Measurements from ENCODE around the gene GID8.

- no peak for TF ChIP-seq CTCF (IDR thresholded peaks at IDR 0.05; ENCODE audit: poor library complexity, severe bottlenecking)
- TF ChIP-seq MXI1 (conservative IDR thresholded peaks at IDR 0.05; ENCODE audit: poor library complexity, severe bottlenecking) = no peak
- TF ChIP-seq EP300 (conservative IDR thresholded peaks at IDR 0.05; ENCODE audit: poor library complexity, severe bottlenecking) = no peak
- no peak for TF ChIP-seq EZH2 (IDR thresholded peaks at IDR 0.05; ENCODE audit: borderline replicate concordance, insufficient read depth, low read length, poor library complexity, severe bottlenecking)
- TF ChIP-seq POLR2AphosphoS5 (IDR thresholded peaks at IDR 0.05) = no peak
- no peak for TF ChIP-seq RAD21 (conservative IDR thresholded peaks at IDR 0.05)
- TF ChIP-seq, protein P1, sequence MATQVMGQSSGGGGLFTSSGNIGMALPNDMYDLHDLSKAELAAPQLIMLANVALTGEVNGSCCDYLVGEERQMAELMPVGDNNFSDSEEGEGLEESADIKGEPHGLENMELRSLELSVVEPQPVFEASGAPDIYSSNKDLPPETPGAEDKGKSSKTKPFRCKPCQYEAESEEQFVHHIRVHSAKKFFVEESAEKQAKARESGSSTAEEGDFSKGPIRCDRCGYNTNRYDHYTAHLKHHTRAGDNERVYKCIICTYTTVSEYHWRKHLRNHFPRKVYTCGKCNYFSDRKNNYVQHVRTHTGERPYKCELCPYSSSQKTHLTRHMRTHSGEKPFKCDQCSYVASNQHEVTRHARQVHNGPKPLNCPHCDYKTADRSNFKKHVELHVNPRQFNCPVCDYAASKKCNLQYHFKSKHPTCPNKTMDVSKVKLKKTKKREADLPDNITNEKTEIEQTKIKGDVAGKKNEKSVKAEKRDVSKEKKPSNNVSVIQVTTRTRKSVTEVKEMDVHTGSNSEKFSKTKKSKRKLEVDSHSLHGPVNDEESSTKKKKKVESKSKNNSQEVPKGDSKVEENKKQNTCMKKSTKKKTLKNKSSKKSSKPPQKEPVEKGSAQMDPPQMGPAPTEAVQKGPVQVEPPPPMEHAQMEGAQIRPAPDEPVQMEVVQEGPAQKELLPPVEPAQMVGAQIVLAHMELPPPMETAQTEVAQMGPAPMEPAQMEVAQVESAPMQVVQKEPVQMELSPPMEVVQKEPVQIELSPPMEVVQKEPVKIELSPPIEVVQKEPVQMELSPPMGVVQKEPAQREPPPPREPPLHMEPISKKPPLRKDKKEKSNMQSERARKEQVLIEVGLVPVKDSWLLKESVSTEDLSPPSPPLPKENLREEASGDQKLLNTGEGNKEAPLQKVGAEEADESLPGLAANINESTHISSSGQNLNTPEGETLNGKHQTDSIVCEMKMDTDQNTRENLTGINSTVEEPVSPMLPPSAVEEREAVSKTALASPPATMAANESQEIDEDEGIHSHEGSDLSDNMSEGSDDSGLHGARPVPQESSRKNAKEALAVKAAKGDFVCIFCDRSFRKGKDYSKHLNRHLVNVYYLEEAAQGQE (IDR thresholded peaks at IDR 0.05; ENCODE audit: borderline replicate concordance) = no peak
Measured at GRCh38 chr20:62914970-62915457, 22.9 kb upstream of the GID8 start.
